Small intestine (tissue), 7 donors: ENCODE results near the gene C14orf132. TPM values are rescaled to one million over a fixed set of nuclear protein-coding genes. Genes with fewer than 3 reads are reported as not detected.
A peak's percentile ranks its signal among the peaks of the same experiment; 100 is the strongest.

Experiments
- DNase-seq, 2 donors: peaks; one replicate each; pipeline versions ENCODE4 v3.0.0 to v3.0.0-alpha.2; 2013
- FAIRE-seq: peaks from 2 replicates; lab custom pipeline; 2012; peaks lifted over from hg19 to GRCh38; lab: Jason Lieb, UNC
- H3K27ac ChIP-seq, 3 donors: one replicate each; pipeline ENCODE4 v1.5.1; 2013; ENCODE audit warnings: low read length in 2 of 3, mild to moderate bottlenecking in 2 of 3, control low read depth in 1 of 3, inconsistent platforms in 1 of 3, low read depth in 1 of 3, moderate library complexity in 1 of 3
- H3K27me3 ChIP-seq, 3 donors: one replicate each; pipeline ENCODE4 v1.6.1; 2013; ENCODE audit warnings: low read length in 3 of 3, inconsistent platforms in 1 of 3; ENCODE audit not compliant: control insufficient read depth in 3 of 3, insufficient read depth in 3 of 3
- H3K36me3 ChIP-seq, 3 donors: one replicate each; pipeline ENCODE4 v1.6.1; 2013; ENCODE audit warnings: low read length in 3 of 3, inconsistent platforms in 1 of 3, low read depth in 1 of 3, mild to moderate bottlenecking in 1 of 3, moderate library complexity in 1 of 3; ENCODE audit not compliant: control insufficient read depth in 3 of 3, insufficient read depth in 2 of 3
- H3K4me1 ChIP-seq, 3 donors: one replicate each; pipeline ENCODE4 v1.6.1; 2013; ENCODE audit warnings: low read length in 2 of 3, inconsistent platforms in 1 of 3, low read depth in 1 of 3, mild to moderate bottlenecking in 1 of 3, moderate library complexity in 1 of 3; ENCODE audit not compliant: control insufficient read depth in 3 of 3, insufficient read depth in 2 of 3
- H3K4me3 ChIP-seq, 3 donors: one replicate each; pipeline ENCODE4 v1.5.1; 2013; ENCODE audit warnings: low read length in 3 of 3, control low read depth in 1 of 3, inconsistent platforms in 1 of 3, low read depth in 1 of 3, mild to moderate bottlenecking in 1 of 3, moderate library complexity in 1 of 3
- H3K9me3 ChIP-seq, 2 donors: one replicate each; pipeline ENCODE4 v1.6.1; 2013; ENCODE audit warnings: low read depth in 1 of 2, low read length in 1 of 2; ENCODE audit not compliant: control insufficient read depth in 2 of 2, insufficient read depth in 1 of 2
- WGBS, 3 donors: extraction: QIAGEN DNeasy Blood & Tissue Kit; methylation state at CpG; one replicate each; pipeline ENCODE4 v1.1.7; 2013; 5-methylcytosine and 5-hydroxymethylcytosine counted together
- polyA plus RNA-seq, 4 donors: library from polyadenylated mRNA; stranded (reverse) in 3 of 4; unstranded in 1 of 4; fragments of 200-250 nt in 3 of 4; fragments of 120-200 nt in 1 of 4; gene quantifications; one replicate each; pipeline versions ENCODE4 v1.2.1 to v1.2.3, GENCODE V29; 2013
- donor health status: healthy with polysubstance abuse.
- donor health status: control.
- donor health status: control.
- donor health status: Bipolar disorder and iron deficiency.
- donor health status: healthy.

The C14orf132 gene
- polyA plus RNA-seq, 4 donors = 0.45 to 10.1 (median 3.9) TPM

DNA sequence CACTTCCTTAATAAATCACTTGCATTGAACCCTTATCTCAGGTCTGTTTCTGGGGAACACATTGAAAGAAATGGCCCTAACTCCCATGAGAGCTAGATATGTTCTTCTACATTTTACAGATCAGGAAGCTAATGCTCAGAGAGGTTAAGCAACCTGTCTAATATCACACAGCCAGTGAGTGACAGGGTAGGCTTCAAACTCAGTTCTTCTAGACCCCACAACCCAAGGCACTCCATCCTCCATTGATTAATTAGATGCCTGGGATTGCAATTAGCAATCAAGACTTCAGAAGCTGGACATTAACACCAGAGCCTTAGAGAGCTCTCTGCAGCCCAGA is 59.8 kb downstream of the C14orf132 start:
- H3K27me3 ChIP-seq = no peaks in the 10 kb centered on the region
- no peak for FAIRE-seq
- peaks cover 0 to 5% of the 10 kb centered on the region in 2 donors for H3K9me3 ChIP-seq
- H3K4me3 ChIP-seq = no peak overlapping the region
- no peaks in the 10 kb centered on the region for H3K36me3 ChIP-seq
- DNase-seq = no peak
- peaks cover 0 to 39% (median 0%) of the 10 kb centered on the region in 3 donors for H3K4me1 ChIP-seq
- H3K27ac ChIP-seq = no peak overlapping the region

DNA sequence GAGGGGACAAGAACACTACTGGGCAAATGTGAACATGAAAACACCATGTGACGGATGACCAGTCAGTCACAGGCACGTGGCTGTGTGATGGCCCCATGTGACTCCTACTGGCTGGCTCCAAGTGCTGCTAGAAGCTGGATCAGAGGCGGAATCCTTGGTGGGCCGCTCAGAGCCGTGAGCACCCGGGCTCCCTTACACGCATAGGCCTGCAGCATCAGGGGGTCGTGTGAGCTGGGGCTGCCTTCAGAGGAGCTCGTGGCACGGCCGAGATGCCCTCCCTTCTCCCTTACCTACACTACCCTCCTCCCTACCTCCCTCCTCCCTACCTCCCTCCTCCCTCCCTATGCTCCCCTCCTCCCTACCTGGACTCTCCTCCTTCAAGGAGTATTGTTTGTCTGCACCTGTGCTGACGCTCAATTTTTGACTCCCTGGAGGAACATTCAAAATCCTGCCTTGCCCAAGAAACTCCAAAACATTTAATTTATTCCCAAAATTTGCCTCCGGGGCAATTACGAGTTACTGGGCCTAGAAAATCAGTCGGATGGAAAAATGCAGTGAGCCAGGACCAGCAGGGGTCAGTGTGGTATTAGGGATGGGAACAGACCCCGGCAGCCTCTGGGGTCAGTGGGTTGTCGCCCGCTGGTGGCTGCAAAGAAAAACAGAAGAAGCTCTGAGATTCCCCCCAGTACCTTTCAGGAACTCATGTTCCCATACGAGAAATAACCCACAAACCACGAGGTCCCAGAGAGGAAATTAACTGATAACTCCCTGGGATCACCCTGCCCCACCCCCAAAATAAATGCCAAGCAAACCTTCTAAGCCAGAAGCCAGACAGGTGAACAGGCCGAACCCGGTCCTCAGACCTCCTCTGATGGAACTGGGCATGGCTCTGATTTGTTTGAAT is 61.3 kb downstream of the C14orf132 start:
- Histone ChIP-seq H3K4me1 (peaks cover 0 to 41% (median 0%) of the 10 kb centered on the region in 3 donors), H3K27me3 (no peaks in the 10 kb centered on the region), H3K27ac (no peak overlapping the region), H3K4me3 (no peak overlapping the region), H3K36me3 (no peaks in the 10 kb centered on the region), H3K9me3 (peaks cover 0 to 8% of the 10 kb centered on the region in 2 donors)
- FAIRE-seq (no peak), DNase-seq (peak; percentile 68 to 87)
- WGBS, 3 donors = 30 to 35% (median 33%) methylated on average over 22 of the region's 22 CpGs

DNA sequence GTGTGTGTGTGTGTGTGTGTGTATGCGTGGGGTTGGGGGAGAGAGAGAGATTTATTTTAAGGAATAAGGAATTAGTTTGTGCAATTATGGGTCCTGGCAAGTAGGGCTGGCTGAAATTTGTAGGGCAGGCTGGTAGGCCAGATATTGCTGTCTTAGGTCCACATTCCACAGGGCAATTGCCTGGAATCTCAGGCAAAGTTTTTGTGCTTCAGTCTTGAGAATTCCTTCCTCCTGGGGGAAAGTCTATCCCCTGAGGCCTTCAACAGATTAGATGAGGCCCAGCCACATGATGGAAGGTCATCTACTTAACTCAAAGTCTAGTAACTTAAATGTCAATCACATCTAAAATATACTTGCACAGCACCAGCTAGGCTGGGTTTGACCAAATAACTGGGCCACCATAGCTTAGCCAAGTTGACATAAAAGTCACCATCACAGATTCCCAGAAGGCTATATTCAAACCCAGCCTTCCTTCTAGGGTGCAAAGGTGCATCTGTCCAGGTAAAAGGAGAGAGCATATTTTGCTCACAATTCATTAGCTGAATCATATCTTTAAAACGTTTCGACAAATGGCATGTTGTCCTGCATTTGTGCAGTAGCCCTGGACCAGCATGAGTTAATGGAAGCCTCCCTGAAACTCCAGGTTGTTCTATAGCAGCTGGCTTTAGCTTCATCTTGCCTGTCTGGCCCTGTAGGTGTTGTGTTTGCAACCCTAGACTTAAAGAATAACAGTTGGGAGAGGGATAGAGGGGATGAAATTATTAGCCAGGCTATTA is 63.1 kb downstream of the C14orf132 start:
- WGBS, 3 donors = 58 to 73% (median 67%) methylated on average over 3 of the region's 3 CpGs
- FAIRE-seq = no peak

DNA sequence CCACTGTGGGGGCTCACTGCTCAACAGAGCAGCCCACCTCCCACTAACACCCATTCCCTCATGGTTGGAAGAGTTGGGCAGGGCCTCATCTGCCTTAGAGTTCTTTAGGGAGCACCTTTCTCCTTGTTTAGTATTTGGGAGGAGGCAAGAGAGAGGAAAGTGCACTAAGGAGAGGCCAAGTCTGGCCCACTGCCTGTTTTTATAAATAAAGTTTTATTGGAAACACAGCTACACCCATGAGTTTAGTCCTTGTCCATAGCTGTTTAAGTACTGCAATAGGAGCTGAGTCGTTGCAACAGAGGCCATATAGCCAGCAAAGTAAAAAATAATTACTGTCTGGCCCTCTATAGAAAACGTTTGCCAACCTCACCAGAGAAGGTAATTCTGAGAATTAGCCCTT is 63.9 kb downstream of the C14orf132 start:
- H3K4me3 ChIP-seq = no peak overlapping the region
- no peak for FAIRE-seq
- H3K9me3 ChIP-seq = peaks cover 0 to 8% of the 10 kb centered on the region in 2 donors
- H3K27ac ChIP-seq = peak overlapping the region in 1 of 3 donors; percentile 73
- no peak for DNase-seq
- no peaks in the 10 kb centered on the region for H3K36me3 ChIP-seq
- H3K4me1 ChIP-seq = peaks cover 0 to 32% (median 0%) of the 10 kb centered on the region in 3 donors
- no peaks in the 10 kb centered on the region for H3K27me3 ChIP-seq
- 60 to 79% (median 74%) methylated on average over 2 of the region's 2 CpGs for WGBS, 3 donors

More for the DNA sequence above, 63.1 kb downstream of the C14orf132 start:
- Histone ChIP-seq H3K4me3 (no peak overlapping the region), H3K27me3 (no peaks in the 10 kb centered on the region), H3K36me3 (no peaks in the 10 kb centered on the region), H3K4me1 (peaks cover 0 to 32% (median 0%) of the 10 kb centered on the region in 3 donors), H3K9me3 (peaks cover 0 to 8% of the 10 kb centered on the region in 2 donors), H3K27ac (peak overlapping the region in 1 of 3 donors; percentile 73)
- peak in 1 of 2 donors; percentile 76 for DNase-seq

DNA sequence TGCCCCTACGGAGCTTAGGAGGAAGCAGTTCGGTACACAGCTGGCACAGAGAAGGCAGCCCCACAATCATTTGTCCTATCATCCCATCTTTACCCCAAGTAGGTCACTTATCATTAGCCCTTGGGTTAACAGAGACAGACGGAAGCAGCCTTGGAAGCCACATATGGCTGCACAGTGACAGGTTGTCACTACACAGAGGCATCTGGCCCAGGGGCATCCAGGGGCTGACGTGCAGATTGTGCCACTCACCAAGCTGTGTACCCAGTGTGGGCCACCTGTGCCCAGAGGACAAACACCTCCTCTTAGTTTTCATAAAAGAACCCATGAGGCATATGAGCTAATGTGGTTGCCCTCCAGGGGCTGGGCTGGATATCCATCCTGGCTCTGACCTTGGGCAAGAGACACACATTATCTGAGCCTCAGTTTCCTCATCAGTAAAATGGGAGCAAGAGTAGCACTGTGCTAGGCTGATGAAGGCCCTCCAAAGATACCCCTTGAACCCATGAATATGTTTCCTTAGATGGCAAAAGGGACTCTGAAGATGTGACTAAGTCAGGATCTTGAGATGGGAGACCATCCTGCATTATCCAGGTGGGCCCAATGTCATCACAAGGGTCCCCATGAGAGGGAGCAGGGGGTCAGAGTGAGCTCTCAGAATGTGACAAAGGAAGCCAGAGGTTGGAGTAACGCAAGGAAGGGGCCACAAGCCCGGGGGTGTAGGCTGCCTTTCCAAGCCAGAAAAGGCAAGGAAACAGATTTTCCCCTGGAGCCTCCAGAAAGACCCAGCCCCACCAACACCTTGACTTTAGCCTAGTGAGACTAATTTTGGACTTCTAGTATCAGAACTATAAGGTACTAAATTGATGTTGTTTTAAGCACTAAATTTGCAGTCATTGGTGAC is 64.6 kb downstream of the C14orf132 start:
- peak overlapping the region in 2 of 3 donors; percentile 73 to 84 for H3K27ac ChIP-seq
- 90 to 96% (median 94%) methylated on average over 6 of the region's 6 CpGs for WGBS, 3 donors
- peaks cover 0 to 8% of the 10 kb centered on the region in 2 donors for H3K9me3 ChIP-seq
- H3K36me3 ChIP-seq = no peaks in the 10 kb centered on the region
- DNase-seq (no peak), FAIRE-seq (no peak)
- H3K4me3 ChIP-seq = no peak overlapping the region
- no peaks in the 10 kb centered on the region for H3K27me3 ChIP-seq
- H3K4me1 ChIP-seq = peaks cover 0 to 32% (median 0%) of the 10 kb centered on the region in 3 donors

DNA sequence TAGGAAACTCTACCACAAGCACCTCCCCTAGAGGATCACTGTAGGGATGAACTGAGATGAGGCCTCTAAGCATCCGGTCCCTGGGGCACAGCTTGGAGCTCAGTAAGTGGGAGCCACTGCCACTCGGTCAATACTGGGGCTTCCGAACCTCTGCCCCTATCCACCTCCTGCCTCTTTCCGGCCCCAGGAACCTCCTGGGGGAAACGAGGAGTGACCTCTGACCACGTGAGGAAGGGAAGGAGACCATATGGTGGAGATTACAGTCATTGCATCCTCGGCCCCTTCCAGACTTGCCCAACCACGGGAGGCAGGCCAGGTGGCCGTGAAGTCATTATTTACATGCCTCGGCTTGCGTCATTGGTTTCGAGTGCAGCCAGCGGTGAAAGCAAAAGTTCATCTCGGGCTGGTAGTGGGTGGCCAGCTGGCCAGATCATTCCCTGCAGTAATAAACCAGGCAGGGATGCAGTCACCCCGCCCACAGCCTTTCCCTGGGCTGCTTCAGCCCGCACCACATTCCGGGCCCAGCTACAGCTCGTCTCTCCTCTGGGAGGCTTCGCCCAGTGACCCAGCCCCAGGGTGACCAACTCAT is 65.4 kb downstream of the C14orf132 start:
- H3K27me3 ChIP-seq = no peaks in the 10 kb centered on the region
- DNase-seq (peak; percentile 74 to 87), FAIRE-seq (no peak)
- H3K9me3 ChIP-seq = peaks cover 0 to 8% of the 10 kb centered on the region in 2 donors
- no peaks in the 10 kb centered on the region for H3K36me3 ChIP-seq
- peaks cover 0 to 32% (median 0%) of the 10 kb centered on the region in 3 donors for H3K4me1 ChIP-seq
- H3K27ac ChIP-seq = peak overlapping the region in 2 of 3 donors; percentile 67 to 89
- no peak overlapping the region for H3K4me3 ChIP-seq
- WGBS, 3 donors = 38 to 46% (median 44%) methylated on average over 19 of the region's 19 CpGs

DNA sequence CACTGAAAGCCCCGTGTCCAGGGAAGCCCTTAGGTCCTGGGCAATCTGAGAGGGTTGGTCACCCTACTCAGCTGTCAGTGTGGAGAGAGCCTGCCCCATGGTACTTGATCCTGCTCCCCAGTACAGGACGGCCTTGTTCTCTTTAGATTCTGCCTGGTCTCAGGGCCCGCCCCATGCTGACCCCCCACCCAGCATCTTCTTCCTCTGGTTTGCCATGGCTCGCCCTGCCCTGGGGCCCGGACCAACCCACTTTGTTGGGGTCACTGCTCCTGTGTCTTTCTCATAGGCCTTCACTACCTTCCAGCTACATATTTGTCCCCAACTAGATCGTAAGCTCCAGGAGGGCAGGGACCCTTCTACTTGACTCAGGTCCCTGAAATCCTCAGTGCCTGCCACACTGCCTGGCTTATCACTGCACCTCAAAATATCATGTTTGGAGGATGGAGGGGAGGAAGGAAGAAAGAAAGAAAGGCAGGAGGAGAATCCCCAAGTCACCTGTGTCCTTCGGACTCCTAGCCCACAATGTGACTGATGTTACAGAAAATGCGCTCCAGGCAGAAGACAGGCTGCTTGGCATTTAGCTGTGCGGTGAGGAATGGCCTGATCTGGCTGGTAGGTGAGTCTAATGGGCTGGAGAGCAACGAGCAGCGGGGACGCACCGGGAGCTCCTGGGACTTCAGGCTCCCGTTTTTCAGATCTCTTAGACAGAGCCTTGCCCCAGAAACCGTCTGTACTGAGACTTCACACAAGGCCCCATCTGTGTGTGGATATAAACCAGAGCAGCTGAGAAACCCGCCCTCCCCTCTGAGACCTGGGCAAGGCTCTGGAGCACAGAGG is 66.1 kb downstream of the C14orf132 start:
- no peaks in the 10 kb centered on the region for H3K27me3 ChIP-seq
- no peak for DNase-seq
- 78 to 87% (median 79%) methylated on average over 16 of the region's 16 CpGs for WGBS, 3 donors
- H3K4me3 ChIP-seq = no peak overlapping the region
- peaks cover 0 to 8% of the 10 kb centered on the region in 2 donors for H3K9me3 ChIP-seq
- H3K36me3 ChIP-seq = no peaks in the 10 kb centered on the region
- FAIRE-seq = no peak
- peaks cover 0 to 32% (median 0%) of the 10 kb centered on the region in 3 donors for H3K4me1 ChIP-seq
- peak overlapping the region in 2 of 3 donors; percentile 67 to 89 for H3K27ac ChIP-seq
